Neutrophil (primary cell): ENCODE measurements around the gene IL1RN.
A peak's percentile ranks its signal among the peaks of the same experiment; 100 is the strongest.

Experiments used
- H3K27ac ChIP-seq: fragments of 200-600 bp; sonication (generic); 2 replicates; pipeline ENCODE4 v1.5.1; 2016; ENCODE audit warnings: mild to moderate bottlenecking, moderate library complexity
- H3K27me3 ChIP-seq: fragments of 200-600 bp; sonication (generic); 2 replicates; pipeline ENCODE4 v1.6.0; 2016; ENCODE audit warnings: mild to moderate bottlenecking
- H3K36me3 ChIP-seq: fragments of 200-600 bp; sonication (generic); 2 replicates; pipeline ENCODE4 v1.5.1; 2017
- H3K4me1 ChIP-seq, 2 experiments: fragments of 200-600 bp in 1 of 2; sonication (generic) in 1 of 2; 1 replicate in 1 of 2; 2 replicates in 1 of 2; pipeline versions ENCODE4 v1.5.1 to v1.6.1; 2013 to 2016; ENCODE audit warnings: low read depth in 1 of 2, low read length in 1 of 2, mild to moderate bottlenecking in 1 of 2, moderate library complexity in 1 of 2; ENCODE audit not compliant: control insufficient read depth in 1 of 2, insufficient read depth in 1 of 2
- H3K4me3 ChIP-seq, 2 experiments: fragments of 200-600 bp in 1 of 2; sonication (generic) in 1 of 2; 1 replicate in 1 of 2; 2 replicates in 1 of 2; pipeline ENCODE4 v1.5.1; 2013 to 2016; ENCODE audit warnings: low read depth in 1 of 2, low read length in 1 of 2, mild to moderate bottlenecking in 1 of 2, moderate library complexity in 1 of 2
- H3K9me3 ChIP-seq: fragments of 200-600 bp; sonication (generic); 2 replicates; pipeline ENCODE4 v1.5.1; 2016
- CTCF ChIP-seq: fragments of 200-600 bp; sonication (generic); IDR thresholded peaks from 2 replicates; pipeline ENCODE4 v1.5.1; 2016; ENCODE audit warnings: antibody characterized with exemption

The IL1RN gene

GRCh38 chr2:113131352-113132185 lies 4.2 kb downstream of the IL1RN start:
- Histone ChIP-seq H3K36me3 (peaks cover 66% of the 10 kb centered on the region), H3K9me3 (no peaks in the 10 kb centered on the region), H3K4me3 (no peak overlapping the region), H3K27ac (peak overlapping the region; percentile 61), H3K4me1 (peaks cover 44 to 57% of the 10 kb centered on the region in 2 experiments), H3K27me3 (no peaks in the 10 kb centered on the region)
- no peak for TF ChIP-seq CTCF

- Histone ChIP-seq H3K36me3 (peaks cover 66% of the 10 kb centered on the region), H3K4me3 (no peak overlapping the region), H3K4me1 (peaks cover 42 to 54% of the 10 kb centered on the region in 2 experiments), H3K27ac (peak overlapping the region; percentile 61), H3K27me3 (no peaks in the 10 kb centered on the region), H3K9me3 (no peaks in the 10 kb centered on the region)
- no peak for TF ChIP-seq CTCF
Measured at GRCh38 chr2:113132414-113133021, 5.1 kb downstream of the IL1RN start.

- Histone ChIP-seq H3K27me3 (no peaks in the 10 kb centered on the region), H3K4me1 (peaks cover 44 to 48% of the 10 kb centered on the region in 2 experiments), H3K4me3 (no peak overlapping the region), H3K9me3 (no peaks in the 10 kb centered on the region), H3K36me3 (peaks cover 62% of the 10 kb centered on the region), H3K27ac (peak overlapping the region; percentile 61)
- TF ChIP-seq CTCF, result no peak
Measured at GRCh38 chr2:113133704-113134598, 6.6 kb downstream of the IL1RN start.

GRCh38 chr2:113134717-113135116 lies 7.3 kb downstream of the IL1RN start:
- Histone ChIP-seq H3K9me3 (no peaks in the 10 kb centered on the region), H3K4me3 (no peak overlapping the region), H3K27ac (peak overlapping the region; percentile 61), H3K4me1 (peaks cover 36 to 40% of the 10 kb centered on the region in 2 experiments), H3K36me3 (peaks cover 54% of the 10 kb centered on the region), H3K27me3 (no peaks in the 10 kb centered on the region)
- no peak for TF ChIP-seq CTCF

GRCh38 chr2:113135317-113135716 lies 7.9 kb downstream of the IL1RN start:
- Histone ChIP-seq H3K27ac (peak overlapping the region; percentile 61), H3K36me3 (peaks cover 48% of the 10 kb centered on the region), H3K4me3 (no peak overlapping the region), H3K27me3 (no peaks in the 10 kb centered on the region), H3K4me1 (peaks cover 30 to 34% of the 10 kb centered on the region in 2 experiments), H3K9me3 (no peaks in the 10 kb centered on the region)
- no peak for TF ChIP-seq CTCF
